NCI-H2196 treated with DMSO at 0.1 percent for 48 hours (cell line): ENCODE measurements around the gene FRG2B.
"Not testable (repeated sequence)": the region's sequence is repeated elsewhere in the genome, so short reads cannot be mapped to it uniquely, and the experiment has no call there.

ENCODE experiments used
- DNase-seq: peaks from one replicate; lab custom pipeline; 2025; ENCODE audit not compliant: unreplicated experiment; lab: John Stamatoyannopoulos, UW

Gene FRG2B

GRCh38 chr10:133600657-133601056, 25.9 kb downstream of the FRG2B start:
- no peak for DNase-seq

GRCh38 chr10:133599869-133600268, 26.7 kb downstream of the FRG2B start:
- not testable (repeated sequence) for DNase-seq

GRCh38 chr10:133592716-133593115, 33.9 kb downstream of the FRG2B start:
- no peak for DNase-seq

- DNase-seq: no peak
Observed at GRCh38 chr10:133590970-133591359, 35.6 kb downstream of the FRG2B start.

- DNase-seq: no peak
Observed at GRCh38 chr10:133590226-133590969, 36.2 kb downstream of the FRG2B start.

GRCh38 chr10:133577037-133577436, 49.6 kb downstream of the FRG2B start:
- not testable (repeated sequence) for DNase-seq
